GM21381 (cell line): ENCODE data around the gene PRKCE.

Experiments used
- ATAC-seq: cut with Tn5 transposase; IDR thresholded peaks from one replicate; pipeline ENCODE4 v1.9.1; 2021; ENCODE audit warnings: mild to moderate bottlenecking, moderate library complexity; ENCODE audit not compliant: unreplicated experiment

The PRKCE gene

GRCh38 chr2:45774688-45775244, 123.3 kb downstream of the PRKCE start:
- no peak for ATAC-seq

- ATAC-seq: no peak
These were observed 124.9 kb downstream of the PRKCE start for GRCh38 chr2:45776160-45776955.

DNA sequence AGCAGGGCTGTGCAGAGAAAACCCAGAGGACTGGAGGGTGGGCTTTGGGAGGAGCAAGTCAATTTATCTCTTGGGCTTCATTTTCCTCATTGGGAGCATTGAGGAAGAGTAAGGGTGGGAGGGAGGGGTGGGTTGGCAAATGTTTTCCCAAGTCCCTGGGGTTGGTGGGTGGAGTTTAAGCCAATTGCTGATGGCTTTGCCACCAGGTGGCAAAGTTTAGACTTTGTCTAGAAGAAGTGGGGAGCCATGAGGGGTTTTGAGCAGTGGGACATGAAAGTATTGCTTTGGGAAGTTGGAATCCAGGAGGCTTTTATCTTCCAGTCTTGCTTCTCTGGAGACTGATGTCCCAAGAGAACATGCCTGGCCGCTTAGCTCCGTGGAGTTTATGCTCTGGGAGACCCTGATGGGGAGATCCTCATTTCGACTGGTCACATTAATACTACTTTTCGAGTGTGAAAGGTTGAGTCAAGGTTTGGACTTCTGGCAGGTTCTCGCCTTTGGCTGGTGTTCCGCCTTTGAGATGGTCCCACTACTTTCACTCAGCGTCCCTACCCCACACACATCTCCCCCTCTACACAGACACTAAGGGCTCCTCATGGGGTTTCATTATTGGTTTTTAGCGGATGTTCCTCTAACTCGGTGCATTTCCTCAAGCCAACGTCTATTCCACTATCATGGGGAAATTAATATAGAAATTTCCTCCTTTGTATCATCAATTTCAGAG, 126.7 kb downstream of the PRKCE start:
- no peak for ATAC-seq

DNA sequence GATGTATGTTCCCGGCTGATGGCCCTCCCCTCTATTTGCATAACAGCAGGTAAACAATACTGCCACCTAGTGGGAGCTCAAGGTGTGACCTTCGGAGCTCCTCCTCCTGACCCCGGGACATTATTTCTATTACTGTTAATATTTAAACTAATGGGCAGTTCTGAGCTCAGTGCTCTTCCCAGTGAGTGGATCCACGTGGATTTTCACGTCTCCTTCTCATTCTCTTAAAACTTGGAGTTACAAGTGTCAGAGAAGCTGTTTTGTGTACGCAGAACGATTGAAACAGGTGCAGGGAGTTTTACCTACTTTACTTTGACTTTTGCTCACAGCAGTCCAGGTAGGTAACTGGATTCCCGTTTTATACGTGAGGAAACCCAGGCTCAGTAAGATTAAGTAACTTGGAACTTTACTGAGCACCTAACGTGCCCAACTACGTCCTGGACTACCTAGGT, 127.3 kb downstream of the PRKCE start:
- ATAC-seq: no peak

DNA sequence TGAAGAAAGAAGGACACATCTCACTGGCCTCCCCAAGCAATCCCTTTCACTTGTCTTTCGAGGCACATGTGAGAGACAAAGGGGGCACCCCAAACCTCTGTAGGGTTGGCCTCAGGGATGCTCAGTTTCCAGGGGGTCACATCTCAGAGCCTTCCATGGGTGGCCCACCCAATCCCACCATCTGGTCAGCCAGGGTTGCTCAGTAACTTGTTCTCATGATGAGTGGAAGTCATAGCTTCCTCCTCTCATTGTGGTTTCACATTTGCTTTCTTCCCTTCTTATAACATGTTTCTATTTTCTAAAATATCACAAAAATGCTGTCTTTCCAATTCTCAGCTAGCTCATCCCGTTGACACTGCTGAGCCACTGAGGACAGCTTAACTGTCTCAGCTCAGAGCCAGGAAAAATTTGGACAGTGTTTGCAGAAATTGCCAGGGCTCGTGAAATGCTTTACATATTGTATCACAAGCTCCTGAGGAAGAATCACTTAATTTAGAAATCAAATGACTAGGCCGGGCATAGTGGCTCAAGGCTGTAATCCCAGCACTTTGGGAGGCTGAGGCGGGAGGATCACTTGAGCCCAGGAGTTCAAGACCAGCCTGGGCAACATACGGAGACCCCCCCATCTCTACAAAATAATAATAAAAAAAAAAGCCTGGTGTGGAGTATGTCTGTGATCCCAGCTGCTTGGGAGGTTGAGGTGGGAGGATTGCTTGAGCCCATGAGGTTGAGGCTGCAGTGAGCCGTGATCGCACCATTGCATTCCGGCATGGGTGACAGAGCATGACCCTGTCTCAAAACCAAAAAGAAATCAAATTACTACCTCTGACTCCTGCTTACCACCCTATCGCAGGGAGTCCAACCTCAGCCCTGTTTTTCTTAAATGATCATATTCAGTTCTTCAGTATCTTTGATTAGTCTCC, 129.3 kb downstream of the PRKCE start:
- ATAC-seq: no peak

DNA sequence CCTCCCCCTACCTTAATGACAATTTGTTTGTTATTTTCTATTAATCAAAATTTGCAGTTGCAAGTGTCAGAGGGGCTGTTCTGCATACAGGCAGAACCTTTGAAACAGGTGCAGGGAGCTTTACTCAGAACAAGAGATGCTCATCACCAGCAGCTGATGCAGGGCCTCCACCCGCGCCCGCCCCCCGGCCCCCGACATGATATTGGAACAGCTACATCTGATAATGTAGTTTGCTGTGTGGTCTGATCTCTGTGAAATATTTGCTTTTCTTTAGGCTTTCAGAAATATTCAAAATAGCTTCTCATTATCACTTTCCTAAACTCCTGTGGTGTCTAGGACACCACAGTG, 130.0 kb downstream of the PRKCE start:
- ATAC-seq: no peak

DNA sequence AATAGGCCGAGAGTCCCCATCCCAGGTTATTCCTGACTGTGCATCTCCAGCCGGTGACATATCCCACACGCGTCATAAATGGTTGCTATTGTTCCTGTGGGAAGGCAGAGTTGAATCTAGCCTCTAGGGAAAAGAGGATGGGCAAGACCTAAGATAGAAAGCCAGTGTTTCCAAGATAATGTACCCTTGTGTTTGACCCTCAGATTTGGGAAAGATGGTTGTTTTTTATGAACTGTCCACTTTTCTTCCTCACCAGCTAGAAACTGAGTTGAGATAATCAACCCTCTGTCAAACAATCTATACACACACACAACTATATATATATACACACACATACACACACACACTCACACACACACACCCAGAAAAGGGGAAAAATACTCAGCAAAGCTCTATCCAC, 131.0 kb downstream of the PRKCE start:
- ATAC-seq: no peak

DNA sequence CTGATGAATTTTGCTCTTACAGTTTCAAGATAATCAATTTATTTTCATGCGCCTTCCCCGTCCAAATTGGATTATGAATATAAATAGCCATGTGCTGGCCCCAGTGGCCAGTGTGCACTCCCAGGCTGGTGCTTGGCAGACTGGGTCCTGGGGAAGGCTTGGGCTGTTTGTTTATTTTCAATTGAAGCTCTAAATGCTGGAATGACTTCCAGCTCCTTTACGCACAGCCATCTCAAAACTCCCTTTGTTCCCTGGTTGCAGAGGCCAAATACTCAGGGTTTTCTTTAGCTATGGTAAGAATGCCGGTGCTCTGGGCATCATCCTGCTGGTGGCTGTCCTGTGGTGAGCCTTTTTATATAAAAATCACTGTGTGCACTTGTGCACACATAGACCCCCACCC, 131.5 kb downstream of the PRKCE start:
- ATAC-seq: no peak

GRCh38 chr2:45786030-45786835, 134.8 kb downstream of the PRKCE start:
- no peak for ATAC-seq

GRCh38 chr2:45786836-45787357, 135.4 kb downstream of the PRKCE start:
- no peak for ATAC-seq

- no peak for ATAC-seq
These were observed 136.9 kb downstream of the PRKCE start for GRCh38 chr2:45788401-45788800.

DNA sequence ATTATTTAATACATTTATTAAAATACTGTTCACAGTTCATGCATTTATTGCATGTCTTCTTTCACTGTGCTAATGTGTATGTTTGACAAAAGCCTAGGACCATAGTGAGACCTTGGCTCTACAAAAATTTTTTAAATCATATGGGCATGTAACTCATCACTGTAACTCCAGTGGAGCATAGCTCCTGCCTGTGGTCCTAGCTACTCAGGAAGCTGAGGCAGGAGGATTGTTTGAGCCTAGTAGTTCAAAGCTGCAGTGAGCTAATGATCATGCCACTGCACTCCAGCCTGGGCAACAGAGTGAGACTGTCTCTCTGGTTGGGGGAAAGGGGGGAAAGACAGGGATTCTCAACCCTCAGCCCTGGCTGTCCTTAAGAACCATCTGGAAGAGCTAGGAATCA, 137.8 kb downstream of the PRKCE start:
- no peak for ATAC-seq

- no peak for ATAC-seq
These were observed 138.7 kb downstream of the PRKCE start for GRCh38 chr2:45789961-45790723.

DNA sequence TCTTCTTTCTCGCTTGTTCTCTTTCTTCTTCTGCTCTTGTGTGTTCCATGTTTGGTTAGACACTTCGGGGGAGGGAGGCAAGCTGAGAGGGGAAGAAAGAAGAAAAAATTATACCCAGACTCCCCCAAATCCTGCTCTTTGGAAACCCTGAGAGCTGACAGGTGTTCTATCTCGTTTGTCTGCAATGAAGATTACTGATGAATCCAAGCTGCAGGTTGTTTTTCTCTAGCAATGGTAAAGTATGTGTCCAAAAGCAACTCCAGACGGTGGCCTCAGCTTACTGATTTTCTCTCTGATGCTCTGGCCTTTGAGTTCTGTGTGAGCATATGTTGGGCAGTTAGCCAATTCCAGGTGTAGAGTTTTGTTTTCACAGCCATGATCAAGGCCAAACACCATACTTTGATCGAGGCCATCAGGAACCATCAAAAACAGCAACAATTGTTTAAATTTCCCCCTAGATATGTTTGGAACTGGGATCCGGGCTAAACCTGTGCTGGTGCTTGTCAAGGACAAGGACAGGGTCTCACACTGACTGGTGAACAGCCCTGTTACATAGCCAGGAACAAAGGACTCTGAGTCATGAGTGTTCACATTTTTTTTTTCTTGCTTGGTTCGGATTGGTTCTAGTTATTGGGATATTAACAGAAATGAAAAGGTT, 142.0 kb downstream of the PRKCE start:
- ATAC-seq: no peak

- no peak for ATAC-seq
These were observed 142.7 kb downstream of the PRKCE start for GRCh38 chr2:45794134-45794617.

- no peak for ATAC-seq
These were observed 145.0 kb downstream of the PRKCE start for GRCh38 chr2:45796500-45796899.

DNA sequence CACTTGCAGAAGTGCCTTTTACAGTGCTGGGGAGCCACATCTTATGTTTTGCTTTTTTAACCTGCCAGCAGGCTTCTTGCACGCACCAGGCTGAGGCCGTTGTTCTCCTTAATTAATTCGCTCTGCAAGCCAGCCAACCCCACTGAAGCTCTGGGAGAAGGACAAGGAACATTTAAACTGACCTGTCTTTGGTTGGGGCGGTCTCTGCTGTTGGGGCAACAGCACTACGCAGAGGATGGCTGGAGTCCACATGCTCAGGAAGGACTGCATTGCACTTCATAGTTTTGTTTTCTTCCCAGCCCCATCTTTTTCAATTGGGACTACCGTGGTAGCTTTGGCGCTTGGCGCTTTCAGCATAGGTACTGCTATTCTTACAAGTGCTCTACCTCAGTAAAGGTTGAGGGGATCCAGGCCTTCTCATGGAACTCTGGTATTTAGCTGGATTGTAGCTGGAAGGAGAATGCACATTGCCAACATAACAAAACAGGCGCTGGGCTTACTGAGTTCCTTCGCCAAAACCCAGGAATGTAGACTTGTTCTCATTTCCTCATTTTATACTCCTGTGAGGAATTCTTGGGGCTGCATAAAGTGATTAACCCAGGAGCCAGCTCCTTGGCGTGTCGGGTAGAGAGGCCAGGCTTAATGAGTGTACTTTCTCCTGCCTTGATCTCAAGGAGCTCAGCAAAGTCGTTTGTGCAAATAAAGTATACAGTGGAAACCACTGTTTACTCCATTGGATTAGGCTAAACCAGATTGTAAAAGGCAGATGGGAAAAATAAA, 146.2 kb downstream of the PRKCE start:
- no peak for ATAC-seq
